ENCODE results near the gene MAGI2.
"Not testable (repeated sequence)": the region's sequence is repeated elsewhere in the genome, so short reads cannot be mapped to it uniquely, and the experiment has no call there.

MAGI2 gene

DNA sequence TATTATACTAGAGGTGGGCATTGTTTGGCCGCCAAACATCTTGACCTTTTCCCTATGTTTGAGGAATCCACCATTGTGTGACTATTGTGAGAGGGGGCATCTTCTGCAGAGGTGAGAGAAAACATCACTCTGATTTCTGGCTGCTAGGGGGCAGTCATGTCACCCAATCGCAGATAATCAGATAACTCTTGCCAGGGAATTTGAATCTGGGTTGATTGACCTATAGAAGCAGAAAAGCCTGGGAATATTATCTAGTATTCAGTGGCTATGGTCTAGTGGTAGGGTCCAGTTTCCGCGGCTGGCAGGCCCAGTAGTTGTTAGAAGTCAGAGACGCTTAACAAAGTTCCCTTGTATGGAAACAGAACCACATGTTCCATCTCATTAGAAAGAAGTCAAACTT lies 846.4 kb downstream of the MAGI2 start:
- no peak for DNase-seq

DNA sequence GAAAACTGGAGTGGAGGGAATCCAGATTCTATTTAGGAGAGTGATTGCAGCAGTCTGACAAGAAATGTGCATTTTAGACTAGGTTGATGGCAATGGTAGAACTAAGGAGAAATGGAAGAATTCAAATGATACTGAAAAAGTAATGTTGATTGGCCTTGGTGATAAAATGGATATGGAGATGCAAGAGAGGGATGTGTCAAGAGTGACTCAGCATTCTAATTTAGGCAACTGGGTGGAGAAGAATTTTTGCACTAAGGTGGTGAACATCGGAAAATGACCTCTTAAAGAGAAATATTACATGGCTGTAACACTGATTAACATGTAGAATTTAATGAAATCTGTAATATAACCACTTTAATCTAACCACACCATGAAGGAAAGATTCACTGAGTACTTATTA lies 848.3 kb downstream of the MAGI2 start:
- DNase-seq, result no peak

DNA sequence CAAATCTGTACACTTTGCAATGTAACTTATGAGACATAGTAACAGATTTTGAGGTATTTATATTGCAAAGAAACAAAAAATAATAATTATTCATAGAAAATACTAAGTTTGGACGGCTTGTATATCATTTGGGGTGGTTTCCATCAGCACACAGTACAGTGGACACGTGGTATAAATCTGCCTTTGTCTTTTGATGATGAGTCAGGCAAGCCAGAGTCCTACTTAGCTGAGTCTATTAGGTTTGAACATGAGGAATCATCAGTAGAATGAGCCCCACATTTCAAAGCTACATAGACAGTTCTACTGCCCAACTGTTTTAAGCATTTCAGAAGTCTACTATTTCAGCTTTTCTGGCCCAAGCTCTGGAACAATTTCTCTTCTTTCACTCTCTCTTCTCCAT lies 851.7 kb downstream of the MAGI2 start:
- no peak for DNase-seq

DNA sequence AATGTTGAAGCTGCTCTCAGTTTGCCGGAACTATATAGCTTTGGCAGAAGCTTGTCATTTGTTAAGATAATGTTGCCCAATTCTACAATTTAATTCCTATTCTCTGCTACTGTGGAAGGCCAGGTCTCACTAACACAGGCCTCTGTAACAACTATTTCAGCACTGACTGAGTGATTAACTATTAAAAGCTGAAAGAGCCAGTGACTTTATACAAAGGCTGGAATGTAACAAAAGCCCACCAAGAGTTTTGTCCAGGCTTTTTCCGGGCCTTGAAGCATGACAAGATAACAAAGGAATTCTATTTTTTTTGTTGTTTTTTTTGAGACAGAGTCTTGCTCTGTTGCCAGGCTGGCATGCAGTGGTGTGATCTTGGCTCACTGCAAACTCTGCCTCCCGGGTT lies 859.3 kb downstream of the MAGI2 start:
- DNase-seq, result no peak

DNA sequence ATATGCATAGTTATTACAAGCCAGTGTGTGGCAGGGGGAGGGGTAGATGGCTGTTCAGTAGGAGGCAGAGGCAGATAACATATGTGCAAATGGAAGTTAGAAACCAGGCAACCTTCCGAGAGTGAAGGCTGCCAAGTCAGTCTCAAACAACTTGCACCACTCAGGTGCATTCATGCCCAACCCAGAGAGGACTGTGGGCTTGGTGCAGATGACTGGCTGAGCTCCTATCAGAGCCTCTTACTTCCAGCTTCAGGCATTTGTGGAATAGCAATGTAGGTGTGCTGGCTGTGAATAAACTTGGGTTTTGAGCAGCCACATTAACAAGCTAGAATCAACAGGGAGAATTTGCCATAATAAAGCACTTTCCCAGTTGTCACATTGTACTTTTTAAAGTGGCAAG lies 865.1 kb downstream of the MAGI2 start:
- no peak for DNase-seq

DNA sequence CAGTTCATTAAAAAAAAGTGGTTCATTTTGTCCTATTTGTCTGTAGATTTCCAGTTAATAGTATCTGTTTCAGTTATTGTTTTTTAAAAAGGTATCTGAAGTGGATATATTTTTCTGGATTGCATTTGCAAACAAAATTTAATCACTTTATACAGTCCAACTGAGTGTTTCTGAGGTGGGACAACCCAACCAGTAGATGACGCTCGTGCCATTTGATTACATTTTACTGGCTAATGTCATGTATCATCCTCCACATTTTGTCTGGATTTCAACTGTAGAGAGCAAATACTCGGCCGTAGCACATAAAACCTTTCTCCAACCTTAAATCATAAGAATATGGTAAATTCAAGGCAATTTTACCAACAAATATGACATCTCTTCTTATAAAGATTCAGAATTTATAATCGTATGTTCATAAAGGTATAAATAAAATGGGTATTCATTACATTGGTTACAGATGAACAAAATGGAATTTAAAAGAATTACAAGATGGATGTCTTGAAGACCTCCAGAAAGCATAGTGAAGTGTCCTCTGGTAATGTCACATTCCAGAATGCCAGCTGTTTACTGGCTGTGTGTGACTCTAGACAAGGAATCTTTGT lies 865.9 kb downstream of the MAGI2 start:
- no peak for DNase-seq

DNA sequence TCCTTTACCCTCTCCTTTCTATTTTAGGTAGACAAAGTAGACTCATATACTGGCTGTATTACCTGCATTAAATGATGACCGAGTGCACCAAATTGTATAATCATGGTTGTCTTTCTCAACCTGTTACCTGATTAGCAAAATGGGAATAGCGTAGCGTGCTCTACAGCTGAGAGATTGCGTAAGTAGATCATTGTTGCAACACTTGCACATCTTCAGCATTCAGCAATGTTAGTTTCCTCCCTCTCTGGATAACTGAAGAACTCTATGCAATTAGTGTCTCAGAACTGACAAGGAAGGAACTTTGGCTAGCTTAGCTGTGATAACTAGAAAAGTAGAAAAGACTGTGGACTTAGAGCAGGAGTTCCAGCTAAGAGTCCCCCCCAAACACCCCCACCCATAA lies 867.5 kb downstream of the MAGI2 start:
- no peak for DNase-seq

DNA sequence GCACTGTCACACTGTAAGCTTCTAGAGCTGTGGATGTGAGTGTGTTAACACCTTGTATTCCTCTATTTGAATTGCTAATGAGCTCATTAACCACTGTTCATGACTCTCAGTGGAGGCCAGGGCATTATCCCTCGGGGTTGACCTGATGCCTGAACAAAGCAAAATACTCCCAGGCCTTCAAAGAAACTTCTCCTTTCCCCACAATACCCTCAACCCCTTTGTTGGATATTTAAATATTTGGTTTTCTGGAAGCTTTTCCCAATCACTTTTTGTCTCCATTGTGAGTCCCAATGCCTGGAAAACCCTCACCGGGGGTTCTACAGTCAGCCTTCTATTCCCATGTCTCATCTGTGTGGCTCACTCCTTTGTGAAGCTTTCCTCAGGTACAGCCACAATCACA lies 874.8 kb downstream of the MAGI2 start:
- DNase-seq, result no peak

DNA sequence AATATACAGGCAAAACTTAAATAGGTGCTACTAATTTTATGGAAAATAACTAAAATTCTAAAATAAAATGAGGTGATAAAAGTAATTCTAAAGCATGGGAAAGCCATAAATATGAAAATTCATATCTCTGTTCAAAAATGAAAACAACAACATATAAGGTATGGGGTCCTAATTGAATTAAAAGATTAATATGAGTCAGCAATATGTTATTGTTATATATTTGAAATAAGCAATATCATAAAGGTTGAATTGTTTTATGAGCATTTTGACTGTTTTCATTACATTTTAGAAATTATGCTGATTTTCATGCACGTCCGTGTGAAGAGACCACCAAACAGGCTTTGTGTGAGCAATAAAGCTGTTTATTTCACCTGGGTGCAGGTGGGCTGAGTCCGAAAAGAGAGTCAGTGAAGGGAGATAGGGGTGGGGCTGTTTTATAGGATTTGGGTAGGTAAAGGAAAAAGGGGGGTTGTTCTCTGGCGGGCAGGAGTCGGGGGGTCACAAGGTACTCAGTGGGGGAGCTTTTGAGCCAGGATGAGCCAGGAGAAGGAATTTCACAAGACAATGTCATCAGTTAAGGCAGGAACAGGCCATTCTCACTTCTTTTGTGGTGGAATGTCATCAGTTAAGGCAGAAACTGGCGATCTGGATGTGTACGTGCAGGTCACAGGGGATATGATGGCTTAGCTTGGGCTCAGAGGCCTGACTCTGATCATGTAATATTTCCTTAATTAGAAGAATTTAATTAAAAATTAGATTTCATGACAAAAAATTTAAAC lies 876.1 kb downstream of the MAGI2 start:
- not testable (repeated sequence) for DNase-seq

DNA sequence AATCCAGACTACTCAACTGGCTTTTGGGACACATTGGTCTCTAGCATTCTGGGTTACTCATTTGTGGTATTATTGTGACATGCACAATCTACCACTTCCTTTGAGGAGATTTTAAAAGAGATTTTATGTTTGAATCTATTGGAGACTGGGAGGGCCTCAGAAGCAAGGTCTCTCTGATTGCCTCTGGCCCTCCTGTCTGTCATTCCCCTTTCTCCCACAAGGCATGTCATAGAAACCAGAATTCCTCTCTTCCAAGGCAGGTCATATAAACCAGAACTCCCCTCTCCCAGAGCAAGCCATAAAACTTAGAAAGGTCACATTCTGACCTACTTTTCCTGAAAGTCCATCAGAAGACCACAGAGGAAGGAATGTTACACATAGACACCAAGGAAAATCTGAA lies 877.2 kb downstream of the MAGI2 start:
- no peak for DNase-seq

DNA sequence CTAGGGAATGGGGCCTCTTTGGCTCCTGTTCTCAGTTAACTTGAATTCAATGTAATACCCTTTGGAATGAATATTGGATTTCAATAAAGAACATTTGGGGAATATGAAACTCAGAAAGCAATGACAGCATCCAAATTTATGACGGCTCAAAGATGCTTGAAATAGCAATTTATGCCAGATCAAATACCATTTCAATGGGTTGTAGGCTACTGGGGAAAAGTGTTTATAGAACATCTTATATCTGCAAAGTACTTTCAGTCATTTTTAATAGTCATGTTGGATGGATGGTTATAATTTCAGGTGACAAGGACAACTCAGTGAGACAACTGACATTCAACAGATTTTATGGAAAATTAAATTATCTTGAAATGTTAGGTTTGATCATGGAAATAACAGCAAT lies 882.2 kb downstream of the MAGI2 start:
- DNase-seq, result no peak

DNA sequence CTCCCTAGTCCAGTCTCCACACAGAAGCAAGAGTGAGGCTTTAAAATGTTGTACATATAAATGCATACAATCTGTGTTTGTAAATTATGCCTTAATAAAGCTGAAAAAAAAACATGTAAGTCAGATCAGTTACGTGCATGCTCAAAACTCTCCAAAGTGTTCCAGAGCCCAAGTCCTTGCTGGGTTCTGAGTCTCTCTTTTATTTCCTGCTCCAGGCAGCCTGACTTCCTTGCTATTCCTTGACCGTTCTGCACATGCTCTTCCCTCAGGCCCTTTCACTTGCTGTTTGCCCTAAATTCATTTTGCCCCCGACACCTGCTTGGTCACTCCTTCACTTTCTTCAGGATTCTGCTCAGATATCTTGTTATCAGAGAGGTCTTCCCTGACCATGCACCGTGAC lies 884.8 kb downstream of the MAGI2 start:
- no peak for DNase-seq

DNA sequence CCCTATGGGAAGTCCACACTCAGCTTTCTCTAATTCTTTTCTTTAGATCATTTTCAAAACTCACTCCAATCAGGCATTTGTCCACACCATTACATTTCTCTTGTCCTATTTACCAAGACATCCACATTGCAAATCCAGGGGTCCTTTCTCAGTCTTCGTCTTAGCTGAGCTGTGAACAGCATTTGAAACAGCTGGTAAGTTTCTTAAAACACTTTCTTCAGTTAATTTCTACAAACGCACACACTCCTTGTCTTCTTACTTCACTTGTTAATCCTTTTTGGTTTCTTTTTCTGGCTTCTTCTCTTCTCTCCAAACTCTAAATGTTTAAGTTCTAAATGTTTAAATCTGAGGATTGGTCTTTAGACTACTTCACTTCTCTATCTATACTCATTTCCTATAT lies 885.6 kb downstream of the MAGI2 start:
- DNase-seq, result no peak

DNA sequence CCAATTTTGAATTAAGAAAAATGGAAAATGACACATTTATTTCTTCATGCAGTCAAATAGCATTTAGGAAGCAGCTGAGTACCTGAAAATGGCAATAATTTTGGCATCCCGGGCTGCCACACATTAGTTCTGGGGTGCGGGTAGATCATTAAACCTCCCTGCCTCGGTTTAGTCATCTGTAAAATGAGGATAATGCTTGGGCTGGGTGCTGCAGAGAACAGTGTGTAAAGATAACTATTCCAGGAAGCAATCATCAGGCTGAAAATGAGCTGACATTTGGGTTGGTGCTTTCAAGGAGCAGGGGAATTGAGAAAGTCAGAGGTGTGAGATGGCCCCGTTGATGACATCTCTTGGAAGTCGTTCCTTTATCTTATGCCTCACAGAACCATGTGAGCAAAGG lies 887.7 kb downstream of the MAGI2 start:
- no peak for DNase-seq

DNA sequence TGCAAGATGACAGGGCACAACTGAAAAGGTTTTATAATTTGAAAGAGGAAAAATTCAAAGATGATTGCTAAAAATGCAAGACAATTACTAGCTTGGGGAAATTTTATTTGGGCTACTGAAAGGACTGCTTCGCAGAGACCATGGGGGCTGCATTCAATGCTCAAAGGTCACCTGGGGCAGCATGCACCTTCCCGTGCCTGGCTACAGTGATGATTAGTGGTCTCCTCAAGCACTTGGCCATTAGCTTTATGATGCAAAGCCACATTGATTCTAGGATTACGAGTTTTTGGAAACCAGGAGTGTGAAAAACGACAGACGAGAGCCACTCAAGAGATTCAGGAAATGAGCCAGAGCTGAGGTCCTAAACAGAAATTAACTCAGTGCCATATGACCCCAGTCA lies 890.3 kb downstream of the MAGI2 start:
- DNase-seq, result no peak

DNA sequence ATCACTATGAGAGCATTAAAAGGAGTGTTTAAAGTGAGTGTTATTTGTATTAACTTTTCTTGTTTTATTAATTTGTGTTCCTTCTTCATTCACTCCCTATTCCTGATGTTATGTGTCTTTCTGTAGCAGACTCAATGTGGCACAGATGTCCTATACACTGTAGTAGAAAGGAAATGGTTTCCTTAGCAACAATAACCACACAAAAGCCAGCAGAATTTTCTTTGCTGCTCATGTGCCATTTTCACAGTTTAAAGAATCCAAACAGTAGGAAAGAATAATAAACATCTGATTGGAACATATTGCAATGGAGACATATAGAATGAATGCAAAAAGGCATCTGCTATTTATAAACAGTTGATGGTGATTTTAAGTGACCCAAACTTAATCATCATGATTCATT lies 891.3 kb downstream of the MAGI2 start:
- no peak for DNase-seq

DNA sequence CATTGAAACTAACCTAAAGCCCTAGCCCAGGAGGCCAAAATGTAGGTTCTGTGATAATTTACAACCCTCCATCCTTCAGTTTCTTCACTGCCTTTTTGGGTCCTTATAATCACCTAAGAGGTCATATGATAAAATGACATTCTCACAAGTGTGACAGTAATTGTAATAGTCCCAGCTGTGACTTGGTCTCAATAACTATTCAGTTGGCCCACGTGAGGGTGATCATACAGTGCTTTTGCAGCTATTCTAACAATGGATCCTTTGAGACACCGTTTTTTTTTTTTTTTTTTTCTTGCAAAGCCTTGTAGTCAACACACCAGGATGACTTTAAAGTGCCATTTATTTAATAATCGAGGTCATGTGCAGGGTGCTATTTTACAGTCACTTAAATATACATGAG lies 894.9 kb downstream of the MAGI2 start:
- no peak for DNase-seq

DNA sequence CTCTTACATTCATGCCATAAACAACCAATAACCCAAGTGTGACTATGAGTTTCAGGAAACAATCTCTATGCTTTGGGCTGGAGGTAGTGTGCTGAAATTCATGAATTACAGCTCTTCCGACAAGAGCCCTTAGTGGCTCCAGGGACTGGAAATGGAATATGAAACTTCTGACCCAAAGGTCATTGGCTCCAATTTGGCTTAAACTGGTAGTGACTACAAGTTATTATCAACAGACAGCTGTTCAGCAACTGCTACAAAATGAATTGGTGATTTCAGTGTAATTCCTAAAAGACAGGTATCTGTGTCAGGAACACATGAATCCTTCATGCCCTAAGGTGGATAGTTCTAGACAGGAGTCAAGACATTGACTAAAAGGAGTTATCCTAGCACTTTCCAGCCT lies 909.5 kb downstream of the MAGI2 start:
- no peak for DNase-seq

DNA sequence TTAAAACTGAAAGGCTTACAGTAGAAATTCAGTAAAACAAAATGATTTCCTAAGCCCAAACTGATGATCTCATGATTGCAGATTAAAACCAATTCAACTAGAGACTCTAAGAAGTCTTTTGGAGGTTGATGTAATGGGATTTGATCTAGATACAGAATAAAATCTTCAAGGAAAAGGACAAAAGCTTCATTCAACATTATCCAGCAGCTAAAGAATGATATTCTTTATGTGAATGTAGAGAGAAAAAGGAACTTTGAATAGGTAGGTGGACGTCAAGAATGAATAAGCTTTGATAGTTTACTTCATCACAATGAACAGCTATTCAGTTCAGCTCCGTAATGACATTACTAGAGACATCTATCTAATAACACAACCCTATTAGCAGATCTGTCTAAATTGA lies 910.5 kb downstream of the MAGI2 start:
- no peak for DNase-seq

DNA sequence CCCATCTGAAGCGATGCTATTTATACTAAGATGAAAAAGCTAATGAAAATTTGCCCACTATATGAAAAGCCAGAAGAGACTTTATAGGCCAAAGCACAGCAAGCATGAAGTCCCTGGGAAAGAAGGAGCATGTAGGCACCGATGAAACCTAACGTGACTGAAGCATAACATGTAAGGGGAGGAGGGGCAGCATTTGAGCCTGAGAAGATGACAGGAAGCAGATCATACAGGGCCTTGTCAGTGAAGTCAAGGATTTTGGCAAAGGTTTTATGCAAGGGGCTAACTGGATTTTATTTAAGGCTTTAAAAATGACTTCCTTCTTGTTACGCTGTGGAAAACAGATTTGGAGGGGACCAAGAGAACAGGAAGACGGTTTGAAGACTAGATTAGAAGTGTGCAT lies 910.9 kb downstream of the MAGI2 start:
- no peak for DNase-seq

DNA sequence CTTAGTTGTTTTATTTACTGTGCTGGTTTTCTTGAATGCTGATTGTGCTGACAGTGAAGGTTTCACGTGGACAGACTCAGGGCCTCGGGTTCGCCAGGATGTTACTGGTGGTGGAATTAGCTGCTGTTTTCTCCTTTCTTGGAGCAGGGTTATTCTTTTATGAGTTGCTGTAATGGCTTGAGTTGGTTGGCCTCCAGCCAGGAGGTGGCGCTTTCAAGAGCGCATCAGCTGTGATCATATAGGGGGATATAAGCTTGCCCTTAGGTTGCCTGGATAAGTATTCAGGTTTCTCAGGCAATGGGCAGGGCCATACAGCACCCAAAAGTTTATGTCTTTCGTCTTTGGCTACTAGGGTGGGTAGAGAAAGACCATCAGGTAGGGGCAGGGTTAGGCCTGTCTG lies 913.6 kb downstream of the MAGI2 start:
- no peak for DNase-seq

DNA sequence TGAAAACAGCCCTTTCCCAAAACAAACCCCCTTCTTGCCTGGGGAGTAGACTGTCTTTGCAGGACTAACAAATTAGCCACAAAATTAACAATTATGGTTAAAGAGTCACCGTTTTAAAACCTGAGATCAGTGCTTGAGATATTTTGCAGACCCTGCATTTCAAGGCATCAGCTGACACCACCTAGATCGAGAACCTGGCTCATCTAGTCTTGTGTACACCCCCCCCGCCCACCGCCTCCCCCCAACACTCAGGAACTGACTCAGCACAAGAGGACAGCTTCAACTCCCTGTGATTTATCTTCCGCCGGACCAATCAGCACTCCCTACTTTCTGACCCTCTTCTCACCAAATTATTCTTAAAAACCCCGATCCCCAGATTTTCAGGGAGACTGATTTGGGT lies 917.8 kb downstream of the MAGI2 start:
- DNase-seq, result no peak

DNA sequence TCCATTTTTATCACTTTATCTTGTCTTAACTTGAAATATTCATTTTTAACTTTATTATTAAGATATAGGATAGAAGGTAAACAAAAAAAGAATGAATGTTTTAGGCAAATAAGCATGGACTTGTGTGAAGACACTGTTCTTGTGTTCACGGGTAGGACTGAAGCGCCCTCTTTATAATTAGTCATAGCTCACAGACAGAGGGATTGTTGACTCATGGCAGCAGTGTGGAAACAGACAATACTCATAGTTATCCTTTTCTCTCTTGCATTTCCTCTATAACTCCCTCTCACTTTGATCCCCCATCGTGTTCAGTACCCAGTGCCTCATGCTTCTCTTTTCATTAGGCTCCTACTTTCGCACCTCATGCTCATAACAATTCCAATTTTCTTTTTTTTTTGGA lies 923.1 kb downstream of the MAGI2 start:
- DNase-seq, result no peak

DNA sequence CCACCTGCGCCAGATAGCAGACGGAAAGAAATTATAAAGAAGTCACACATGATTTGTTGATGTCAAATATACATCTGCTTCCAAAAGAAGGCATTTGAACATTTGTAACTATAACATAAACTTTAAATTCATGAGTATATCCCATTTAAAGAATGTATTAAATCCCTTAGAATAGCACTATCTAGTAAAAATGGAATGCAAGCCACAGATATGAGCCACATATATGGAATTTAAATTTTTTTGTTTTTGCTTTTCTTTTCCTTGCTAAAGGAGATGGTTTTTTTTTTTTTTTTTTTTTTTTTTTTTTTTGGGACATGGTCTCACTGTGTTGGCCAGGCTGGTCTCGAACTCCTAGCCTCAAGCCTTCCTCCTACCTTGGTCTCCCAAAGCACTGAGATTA lies 924.1 kb downstream of the MAGI2 start:
- no peak for DNase-seq

DNA sequence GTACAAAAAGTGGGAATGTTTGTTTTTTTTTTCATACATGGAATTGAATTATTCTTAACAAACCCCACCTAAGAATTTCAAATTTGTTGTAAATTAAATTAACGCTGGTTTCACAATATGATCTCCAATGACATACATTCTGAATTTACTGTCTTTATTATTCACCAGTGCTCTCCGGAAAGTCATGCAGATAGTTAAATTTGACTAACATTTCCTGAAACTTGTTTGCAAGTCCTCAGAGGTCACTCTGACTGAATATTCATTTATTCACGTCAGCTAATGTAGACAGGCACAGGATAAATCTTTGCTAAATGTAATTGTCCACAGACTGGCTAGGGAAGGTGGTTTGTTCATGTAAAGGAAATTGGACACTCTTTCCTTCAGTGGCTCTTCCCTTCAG lies 924.5 kb downstream of the MAGI2 start:
- DNase-seq, result no peak
